ENCODE results near the gene BAZ2B.
A peak's percentile ranks its signal among the peaks of the same experiment; 100 is the strongest.

BAZ2B gene

DNA sequence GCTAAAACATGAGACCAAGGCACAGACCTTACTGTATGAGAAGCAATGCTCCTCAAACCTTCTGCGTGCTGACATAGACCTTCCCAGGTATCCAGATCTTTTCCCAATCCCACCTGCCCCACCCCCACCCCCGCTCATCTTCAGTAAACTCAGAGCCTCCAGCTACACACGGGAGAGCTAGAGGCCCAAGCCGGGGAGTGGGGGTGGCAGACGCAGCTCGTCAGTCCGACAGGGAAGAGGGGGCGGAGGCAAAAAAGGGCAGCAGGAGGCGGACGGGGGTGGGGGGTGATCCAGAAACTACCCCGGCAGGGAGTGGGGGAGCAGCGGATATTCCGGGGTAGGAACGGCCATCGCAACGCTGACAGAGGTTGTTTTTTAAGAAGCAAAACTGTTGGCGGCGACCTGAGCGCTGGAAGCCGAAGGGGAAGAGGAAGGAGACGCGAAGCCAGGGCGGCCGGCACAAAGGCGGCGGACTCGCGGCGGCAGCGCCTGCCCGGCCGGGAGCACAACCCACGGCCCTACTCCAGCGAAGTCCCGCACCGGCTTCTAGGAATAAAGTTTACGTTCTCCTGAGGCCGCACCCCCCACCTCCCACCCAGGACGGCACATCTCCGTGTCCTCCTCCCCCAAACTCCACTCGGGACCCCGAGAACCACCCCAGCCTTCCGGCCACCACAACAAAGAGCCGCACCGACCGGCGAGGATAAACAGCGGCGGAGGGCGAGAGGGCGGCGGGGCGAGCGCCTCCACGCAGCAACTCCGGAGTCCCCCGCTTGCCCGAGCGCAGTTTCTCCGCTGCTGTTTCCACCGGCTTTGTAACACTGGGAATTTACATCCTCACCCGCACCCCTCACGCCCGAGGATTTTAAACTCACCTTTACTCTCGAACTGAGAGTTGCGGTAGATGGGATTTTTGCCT lies 722 bp downstream of the BAZ2B start:
- peak; percentile 97 for DNase-seq

DNA sequence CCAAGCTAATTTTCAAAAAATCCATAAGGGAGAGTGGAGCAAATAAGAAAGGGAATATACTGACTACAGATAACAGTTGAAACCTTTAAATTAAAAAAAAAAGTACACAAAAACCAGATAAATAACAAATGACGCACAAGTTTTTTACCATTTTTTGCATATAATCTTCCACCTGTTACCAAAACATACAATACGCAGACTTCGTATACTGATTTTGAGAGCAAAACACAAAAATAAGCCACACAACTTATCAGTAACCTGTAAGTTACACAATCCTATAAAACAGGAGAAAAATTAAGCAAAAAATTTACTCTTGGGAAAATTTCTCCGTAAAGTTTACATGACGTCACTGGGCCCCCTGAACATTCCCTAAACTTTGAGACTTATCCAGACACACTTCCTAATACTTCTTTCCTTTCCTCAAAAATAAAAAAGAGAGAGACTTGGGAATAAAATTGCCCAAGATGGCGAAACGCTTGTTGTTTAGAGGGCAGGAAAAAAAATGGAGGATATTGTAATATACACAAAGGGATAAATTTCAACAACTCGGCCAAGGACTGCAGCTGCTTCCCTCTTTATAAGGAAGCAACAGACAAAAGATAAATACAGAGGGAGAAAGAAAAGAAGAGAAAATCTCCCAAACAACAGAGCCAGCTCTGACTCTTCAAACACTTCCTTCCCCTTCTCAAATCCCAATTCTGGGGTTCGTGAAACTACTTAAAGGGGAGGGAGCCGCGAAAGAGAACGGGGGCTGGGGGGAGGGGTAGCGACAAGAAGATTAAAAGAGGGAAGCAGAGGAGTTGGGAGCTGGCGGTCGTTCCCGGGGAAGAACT lies 1.6 kb downstream of the BAZ2B start:
- no peak for DNase-seq

DNA sequence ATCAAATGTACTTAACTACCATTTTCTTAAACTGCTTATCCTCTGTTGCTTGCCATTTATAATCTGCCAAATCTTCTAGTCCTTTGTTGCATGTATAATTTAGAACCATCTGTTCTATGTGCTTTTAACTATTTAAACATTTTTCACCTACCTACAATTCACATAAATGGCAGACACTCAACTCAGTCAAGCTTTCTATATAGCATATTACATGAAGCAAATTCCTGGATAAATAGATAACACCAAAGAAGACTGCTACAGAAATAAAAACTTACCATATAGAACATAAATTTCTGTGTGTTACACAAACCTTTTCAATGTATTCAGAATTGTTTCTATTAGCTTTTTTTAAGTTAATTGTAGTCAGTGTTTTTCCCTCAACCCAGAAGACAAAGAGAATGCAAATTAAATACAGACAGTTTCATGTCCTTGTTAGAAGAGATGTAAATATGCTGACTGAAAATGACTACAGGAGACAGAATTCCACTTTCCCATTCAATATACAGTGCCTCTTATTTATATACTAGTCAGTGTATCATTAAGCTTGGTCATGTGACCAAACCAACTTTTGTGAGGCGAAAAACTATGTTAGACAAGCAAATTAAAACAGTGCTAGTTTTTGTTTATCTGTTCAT lies 2.6 kb downstream of the BAZ2B start:
- DNase-seq: no peak

DNA sequence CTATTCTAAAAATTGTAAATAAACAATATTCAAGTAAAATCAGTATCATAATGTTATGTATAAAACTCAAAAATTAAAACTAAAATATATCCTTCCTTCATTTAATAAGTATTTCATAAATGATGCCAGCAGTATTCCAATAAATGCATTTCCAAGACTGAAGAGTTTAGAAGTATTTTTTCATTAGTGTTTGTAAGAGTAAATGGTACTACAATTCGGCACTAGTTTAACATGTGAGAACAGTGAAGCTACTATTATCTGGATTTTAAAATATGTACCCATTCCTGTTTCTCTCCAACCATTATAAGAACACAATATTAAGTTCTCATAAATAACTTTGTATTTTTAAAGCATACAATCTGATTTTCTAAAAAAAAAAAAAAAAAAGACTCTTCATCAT lies 3.3 kb downstream of the BAZ2B start:
- DNase-seq: no peak

DNA sequence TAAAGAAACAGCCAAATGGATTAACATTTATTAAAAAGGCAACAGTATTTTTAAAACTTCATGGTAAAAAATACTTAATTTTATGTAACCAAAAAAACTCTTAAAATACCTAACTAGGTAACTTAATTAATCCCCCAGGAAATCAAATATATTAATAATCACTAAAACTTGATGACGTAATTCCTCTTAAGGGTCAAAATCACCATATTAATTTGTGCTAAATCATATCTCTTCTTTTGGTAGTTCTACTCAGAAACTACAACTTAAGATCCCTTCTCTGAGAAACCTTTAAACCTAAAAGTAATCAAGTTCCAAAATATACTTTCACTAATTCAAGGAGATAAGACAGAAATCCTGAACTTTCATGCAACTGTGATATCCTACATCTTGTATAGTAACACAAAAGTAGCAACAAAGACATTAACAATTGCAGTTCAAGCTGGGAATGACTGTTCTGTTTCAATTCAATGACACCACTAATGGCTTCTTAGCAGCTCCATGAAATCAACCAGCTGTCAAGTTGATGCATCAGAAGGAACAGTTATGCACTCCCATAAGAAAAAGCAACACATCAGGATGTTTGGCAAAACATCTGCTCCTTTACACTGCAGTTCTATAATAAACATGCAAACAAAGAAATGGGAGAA lies 4.0 kb downstream of the BAZ2B start:
- no peak for DNase-seq

DNA sequence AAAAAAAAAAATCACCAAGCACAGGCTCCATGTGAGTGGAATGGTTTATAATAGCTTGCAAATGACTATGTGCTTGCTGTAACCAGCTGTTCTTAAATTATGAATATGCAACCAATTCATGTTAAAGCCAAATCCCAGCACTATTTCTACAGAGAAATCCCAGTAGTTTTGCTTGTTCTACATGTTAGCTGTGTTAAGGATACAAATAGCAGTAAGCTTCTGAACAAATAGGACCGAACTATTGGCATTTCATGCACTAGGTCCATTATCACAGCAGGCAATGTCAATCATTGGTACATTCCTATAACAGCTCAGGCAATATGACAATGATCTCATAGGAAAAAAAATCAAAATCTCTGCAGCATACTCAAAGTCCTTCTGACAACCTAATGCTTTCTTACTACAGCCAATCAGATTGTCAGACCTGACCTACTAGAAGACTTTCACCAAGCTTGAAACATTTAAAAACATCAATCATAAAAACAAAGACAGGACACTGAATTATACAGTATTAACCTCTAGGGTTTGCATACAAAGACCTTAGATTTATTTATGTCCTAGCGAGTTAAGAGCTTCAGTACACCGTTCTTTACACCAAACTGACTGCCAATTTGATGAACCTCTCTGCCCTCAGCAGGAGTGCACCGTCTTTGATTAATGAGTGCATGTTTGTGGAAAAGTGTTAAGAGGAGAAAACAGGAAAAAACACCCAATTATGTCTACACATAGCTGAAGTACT lies 6.4 kb downstream of the BAZ2B start:
- no peak for DNase-seq

DNA sequence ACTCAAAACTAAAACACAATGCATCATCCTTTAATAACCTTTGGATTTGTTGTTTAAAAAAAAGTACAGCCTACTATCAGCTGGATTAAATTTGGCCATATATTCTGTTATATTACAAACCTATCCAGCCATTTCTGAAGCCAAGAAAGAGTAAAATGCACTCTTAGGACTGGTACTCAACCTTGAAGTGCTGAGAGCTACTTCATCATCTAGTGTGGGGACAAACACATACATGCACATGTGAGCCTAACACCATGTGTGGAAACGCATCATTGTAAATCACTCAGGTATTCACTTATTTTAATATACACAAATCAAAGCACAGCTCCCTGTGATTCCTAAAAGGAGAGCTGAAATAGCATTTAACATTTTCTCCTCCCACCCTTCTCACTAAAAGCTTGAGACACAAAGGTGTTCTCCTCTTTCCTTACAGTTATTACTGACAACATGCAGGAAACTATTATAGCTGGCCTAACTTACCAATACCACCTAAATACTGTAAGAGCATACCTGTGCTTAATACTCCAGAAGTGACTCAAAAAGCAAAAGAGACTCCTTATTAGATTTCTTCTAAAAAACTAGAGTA lies 7.5 kb downstream of the BAZ2B start:
- DNase-seq: no peak

DNA sequence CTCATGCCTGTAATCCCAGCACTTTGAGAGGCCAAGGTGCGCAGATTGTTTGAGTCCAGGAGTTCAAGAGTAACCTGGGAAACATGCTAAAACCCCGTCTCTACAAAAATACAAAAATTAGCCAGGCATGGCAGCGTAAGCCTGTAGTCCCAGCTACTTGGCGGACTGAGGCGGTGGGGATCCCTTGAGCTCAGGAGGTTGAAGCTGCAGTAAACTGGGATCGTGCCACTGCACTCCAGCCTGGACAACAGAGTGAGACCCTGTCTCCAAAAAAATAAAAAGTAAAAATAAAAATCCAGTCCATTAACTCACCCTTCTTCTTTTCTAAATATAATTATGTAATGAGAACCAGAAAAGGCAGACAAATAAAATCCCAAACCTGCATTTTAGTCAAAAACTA lies 8.2 kb downstream of the BAZ2B start:
- no peak for DNase-seq

DNA sequence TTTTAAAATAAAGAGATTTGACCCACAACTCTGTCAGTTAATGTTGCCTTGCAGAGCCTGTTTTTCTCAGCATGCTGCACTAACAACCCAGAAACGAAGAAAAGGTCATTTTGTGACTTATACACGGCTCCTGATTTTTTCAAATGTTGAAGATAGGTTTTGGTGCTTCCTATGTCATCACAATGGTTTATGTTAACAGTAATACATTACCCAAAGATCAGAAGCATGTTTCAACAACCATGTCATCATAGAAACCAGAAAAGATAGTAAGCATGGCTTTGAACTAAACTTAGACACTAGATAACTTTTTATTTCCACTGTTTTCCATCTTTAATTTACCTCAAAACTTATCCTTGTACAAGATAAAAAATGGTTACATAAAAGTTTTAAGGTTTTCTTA lies 10.1 kb downstream of the BAZ2B start:
- no peak for DNase-seq

DNA sequence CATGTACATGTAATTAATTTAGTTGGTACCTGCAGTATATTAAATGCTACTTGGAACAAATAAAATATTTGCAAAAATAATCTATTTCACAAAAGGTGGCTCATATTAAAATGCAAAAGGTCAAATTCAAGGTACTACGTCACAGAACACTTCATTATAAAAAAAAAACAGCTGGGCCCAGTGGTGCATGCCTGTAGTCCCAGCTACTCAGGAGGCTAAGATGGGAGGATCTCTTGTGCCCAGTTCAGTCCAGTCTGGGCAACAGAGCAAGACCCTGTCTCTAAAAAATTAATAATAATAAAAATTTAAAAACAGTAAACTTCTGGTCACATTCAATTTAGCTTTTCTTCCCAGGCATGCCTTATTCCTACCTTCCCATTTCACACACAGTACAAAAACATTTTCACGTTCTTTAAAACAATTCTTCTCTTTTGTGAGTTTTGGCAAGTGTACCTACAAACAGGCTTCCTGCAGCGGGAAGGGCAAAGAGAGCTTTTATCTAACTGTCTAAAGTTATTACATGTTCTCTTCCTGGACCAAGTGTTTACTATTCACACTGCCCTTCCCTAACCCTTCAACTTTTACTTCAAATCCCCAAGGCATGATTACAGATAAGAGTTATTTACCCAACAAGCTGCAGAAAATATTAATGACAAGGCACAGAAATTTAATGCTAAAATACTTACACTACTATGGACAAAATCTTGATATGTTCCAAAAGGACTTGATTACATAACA lies 10.7 kb downstream of the BAZ2B start:
- DNase-seq: no peak

DNA sequence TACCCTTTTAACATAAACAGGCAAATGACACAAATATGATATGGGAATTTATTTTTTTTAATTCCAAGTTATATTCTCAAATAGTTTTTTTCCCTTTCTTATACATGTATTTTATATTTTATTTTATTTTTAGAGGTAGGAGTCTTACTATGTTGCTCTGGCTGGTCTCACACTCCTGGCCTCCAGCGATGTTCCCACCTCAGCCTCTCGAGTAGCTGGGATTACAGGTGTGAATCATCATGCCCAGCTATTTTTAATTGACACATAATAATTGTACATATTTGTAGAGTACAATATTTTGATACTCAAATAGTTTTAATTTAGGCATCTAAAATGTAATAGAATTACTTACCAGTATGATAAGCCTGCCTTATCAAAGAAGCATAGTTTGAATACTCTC lies 12.2 kb downstream of the BAZ2B start:
- DNase-seq: no peak

DNA sequence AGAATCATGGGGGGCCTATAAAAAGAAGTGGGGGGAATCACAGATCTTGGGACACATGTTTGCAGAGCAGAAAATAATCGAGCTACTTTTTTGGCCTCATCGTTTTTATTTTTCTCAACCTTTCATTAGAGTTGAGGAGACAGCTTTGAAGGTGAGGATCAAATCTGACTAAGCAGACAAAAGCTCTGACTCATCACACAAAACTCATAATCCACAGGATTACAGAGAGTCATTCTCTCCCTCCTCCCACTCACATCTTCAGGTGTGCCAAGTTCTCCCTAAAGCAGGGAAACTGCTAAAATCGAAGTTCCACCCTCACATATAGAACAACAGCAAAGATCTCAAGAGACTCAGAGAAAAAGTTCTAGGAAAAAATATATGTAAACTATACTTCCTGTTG lies 15.6 kb downstream of the BAZ2B start:
- no peak for DNase-seq

DNA sequence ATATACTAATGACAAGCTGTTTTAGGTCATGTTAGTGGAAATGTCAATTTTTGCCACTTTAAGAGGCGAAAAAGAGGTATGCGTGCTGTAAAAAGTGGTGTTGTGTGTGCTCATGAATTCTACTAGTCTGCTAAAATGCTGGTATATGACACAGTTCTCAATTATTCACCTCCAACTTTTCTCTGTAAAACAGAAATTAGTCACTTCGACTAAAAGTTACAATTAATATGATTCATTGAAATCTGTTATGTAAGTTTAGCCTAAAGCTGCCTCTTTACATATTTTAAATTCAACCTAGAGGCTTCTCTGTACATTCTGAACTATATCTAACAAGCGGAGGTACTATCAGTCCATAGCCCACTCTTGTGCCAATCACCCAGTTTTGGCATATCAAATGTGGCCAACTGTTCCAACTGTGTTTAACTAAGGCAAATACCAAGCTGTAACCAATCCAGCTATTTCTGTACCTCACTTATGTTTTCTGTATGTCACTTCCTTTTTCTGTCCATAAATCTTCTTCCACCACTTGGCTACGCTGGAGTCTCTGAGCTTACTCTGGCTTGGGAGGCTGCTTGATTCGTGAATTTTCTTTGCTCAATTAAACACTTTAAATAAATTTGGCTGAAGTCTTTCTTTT lies 20.8 kb downstream of the BAZ2B start:
- no peak for DNase-seq

DNA sequence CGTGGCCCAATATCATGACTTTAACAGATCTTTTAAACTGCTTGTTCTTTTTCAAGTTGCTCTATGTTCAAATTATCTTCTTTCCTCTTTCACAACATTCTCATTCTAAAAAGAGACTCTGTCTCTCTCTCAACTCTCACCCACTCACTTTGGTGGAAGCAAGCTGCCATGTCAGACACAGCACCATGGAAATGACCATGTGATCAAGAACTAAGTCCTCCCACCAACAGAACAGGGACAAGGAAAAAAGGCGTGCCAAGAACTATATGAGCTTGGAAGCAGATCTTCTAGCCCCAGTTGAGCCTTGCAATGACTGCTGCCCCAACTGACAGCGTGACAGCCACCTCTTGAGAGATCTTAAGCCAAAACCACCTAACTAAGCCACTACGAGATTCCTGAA lies 23.9 kb downstream of the BAZ2B start:
- no peak for DNase-seq

DNA sequence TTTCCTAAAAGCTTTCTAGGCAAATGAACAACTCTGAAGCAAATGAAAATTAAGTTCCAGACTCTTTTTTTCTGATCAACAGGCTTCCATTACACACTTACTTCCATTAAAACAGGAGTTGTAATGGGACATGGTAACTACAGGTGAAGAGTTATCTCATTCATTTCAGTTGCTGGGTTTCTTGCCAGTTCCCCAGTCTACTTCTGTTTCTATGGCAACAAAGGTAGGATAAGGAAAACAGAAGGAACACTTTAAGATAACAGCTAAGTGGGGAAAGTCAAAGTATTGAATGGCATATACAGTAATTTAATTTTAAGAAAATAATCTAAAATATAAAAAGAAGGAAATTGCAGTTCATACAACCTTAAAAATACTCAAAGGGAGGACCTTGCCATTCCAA lies 25.1 kb downstream of the BAZ2B start:
- DNase-seq: no peak

DNA sequence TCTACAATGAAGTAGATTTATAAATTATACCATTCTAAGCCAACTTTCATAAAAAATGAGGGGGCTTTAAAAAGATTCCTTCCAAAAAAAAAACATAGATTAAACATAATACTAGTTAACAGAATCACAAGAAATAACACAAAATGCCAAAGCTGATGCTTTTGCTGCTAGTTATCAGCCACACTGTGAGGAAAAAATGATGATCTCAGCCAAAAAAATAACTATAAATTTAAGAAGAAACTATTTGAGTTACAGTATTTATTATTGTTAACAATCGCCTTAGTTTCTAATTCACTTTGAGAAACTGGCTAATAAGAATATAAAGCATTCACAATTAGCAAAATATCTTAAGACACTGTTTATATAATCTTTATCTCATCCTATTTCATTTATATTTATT lies 27.1 kb downstream of the BAZ2B start:
- no peak for DNase-seq

DNA sequence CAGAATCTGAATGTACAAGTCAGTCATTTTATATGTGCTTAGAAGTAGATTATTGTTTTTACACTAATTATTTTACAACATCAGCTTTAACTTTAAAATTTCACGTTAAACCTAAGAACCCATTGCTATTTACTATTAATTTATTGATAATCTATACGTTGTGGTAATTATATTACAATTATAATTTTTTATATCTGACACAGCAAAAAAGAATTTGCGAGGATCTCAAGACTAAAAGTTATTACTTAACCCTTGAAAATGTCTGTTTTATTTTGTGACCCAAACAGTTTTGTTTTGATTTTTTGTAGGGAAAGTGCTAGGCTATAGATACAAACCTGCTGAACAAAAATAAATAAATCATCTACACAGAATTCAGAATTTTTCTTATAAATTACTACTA lies 30.3 kb downstream of the BAZ2B start:
- DNase-seq: no peak

DNA sequence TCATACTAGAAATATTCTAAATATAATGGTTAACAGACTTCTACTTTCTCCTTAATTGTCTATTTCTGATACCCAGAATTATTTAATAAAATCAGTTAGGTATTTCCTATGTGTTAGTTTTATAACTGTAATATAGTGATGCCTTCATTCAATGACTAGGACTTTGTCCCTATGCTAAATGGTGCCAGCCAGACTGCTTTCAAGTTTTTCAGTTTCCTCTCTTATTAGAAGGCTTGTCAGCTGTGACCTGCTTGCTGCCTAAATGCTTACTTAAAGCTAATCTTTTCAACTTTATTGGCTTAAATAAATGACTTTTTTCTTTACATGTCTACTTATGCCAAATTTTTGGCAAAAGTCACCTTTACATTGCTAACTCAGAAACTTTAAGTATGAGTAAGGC lies 30.7 kb downstream of the BAZ2B start:
- no peak for DNase-seq

DNA sequence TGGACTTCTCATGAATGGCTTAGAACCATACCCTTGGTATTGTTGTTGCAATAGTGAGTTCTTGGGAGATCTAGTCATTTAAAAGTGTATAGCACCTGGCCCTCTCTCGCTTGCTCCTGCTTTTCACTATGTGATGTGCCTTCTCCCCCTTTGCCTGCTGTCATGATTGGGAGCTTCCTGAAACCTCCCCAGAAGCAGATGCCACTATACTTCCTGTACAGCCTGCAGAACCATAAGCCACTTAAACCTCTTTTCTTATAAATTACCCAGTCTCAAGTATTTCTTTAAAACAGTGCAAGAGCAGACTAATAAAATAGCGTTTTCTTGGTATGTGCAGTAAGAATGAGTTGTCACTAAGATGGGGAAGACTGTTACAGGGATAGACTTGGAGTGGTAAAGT lies 31.6 kb downstream of the BAZ2B start:
- no peak for DNase-seq

DNA sequence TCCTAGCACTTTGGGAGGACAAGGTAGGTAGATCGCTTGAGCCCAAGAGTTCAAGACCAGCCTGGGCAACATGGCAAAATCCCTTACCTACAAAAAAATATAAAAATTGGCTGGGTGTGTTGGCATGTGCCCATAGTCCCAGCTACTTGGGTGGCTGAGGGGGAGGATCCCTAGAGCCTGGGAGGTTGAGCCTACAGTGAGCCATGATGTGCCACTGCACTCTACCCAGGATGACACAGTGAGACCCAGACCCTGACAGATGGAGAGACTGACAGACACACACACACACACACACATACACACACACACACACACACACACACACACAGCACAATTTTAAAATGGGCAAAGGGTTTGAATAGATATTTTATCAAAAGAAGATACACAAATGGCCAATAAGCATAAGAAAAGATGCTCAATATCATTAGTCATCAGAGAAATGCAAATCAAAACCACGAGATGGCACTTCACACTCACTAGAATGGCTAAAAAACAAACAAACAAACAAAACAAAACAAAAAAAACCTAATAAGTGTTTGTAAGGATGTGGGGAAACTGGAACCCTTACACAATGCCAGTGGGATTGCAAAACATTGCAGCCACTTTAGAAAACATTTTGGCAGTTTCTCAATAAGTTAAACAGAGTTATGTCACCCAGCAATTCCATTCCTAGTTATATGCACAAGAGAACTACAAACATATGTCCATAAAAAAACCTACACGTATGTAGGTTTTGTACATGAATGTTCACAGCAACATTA lies 42.3 kb downstream of the BAZ2B start:
- no peak for DNase-seq

Measured in islet precursor cell (in vitro differentiated cells).